ENCODE data around the gene MUC22.

DNA sequence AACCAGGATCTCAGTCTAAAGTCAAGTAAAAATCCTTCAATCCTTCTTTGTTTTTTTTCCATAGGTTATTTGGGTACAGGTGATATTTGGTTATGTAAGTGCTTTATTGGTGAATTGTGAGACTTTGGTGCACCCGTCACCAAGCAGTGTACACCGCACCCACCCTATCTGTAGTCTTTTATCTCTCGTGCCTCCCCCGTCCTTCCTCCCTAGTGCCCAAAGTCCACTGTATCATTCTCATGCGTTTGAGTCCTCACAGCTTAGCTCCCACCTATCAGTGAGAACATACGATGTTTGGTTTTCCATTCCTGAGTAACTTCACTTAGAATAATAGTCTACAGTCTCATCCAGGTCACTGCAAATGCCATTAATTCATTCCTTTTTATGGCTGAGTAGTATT, 879 bp downstream of the MUC22 start:
- TF ChIP-seq CTCF (IDR thresholded peaks at IDR 0.05) (no peak), POLR2A (IDR thresholded peaks at IDR 0.05) (no peak)
